ENCODE data around the gene CAMP. TPM values are rescaled to one million over a fixed set of nuclear protein-coding genes. Genes with fewer than 3 reads are reported as not detected.
A peak's percentile ranks its signal among the peaks of the same experiment; 100 is the strongest.

CAMP gene
- total RNA-seq, 4 donors from 2014 or later, result not detected

DNA sequence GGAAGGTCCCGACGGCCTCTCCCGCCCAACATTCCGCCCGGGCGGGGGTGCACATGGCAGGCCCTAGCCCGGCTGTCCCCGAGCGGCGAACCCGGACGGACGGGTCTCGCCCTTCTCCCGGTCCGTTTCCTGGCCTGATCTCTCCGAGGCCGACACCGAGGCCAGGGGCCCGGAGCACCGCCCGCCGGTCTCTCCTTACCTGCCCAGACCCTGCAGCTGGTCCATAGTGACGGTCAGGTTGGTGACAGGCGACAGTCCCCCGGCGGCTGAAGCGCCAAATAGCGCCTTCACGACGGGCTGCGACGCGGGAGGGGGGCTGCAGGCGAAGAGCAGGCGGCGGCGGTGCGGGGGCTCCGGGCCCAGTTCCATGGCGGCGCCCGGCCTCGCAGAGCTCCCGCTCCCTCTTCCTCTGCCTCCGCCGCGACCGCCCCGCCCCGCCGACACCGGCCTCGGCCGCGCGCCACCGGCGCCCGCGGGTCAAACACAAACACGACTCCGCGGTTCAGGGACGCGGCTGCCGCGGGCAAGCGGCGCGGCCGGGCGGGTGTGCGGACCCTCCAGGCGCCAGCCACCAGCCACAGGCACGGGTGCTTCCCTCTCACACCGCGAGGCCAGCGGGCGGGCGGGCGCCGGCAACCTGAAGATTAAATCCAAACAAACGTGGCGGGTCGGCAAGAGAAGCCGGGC lies 35.6 kb upstream of the CAMP start:
- Histone ChIP-seq H3K27ac (peak overlapping the region; percentile 63 to 88 (median 84)), H3K4me3 (peak overlapping the region; percentile 56 to 83 (median 70)), H3K36me3 (no peaks in the 10 kb centered on the region), H3K27me3 (no peaks in the 10 kb centered on the region), H3K4me1 (peaks cover 0 to 26% (median 16%) of the 10 kb centered on the region in 4 donors), H3K9me3 (no peaks in the 10 kb centered on the region)
- in situ Hi-C loops (cut with MboI; ENCODE audit: low pct_ligation_motif_present in 1 of 4, low pct_unique_long_range_greater_than_20kb in 1 of 4, low sequenced_read_pairs in 3 of 4) (no loop called here), intact Hi-C loops (cut with DNase I; ENCODE audit: low total_unique reads) (no loop called here)
- peak; percentile 46 for DNase-seq
- TF ChIP-seq EP300 (IDR thresholded peaks at IDR 0.05; ENCODE audit: low read depth) (no peak), POLR2AphosphoS5 (IDR thresholded peaks at IDR 0.05) (no peak), POLR2A (IDR thresholded peaks at IDR 0.05) (no peak)
- TF ChIP-seq, protein P1, sequence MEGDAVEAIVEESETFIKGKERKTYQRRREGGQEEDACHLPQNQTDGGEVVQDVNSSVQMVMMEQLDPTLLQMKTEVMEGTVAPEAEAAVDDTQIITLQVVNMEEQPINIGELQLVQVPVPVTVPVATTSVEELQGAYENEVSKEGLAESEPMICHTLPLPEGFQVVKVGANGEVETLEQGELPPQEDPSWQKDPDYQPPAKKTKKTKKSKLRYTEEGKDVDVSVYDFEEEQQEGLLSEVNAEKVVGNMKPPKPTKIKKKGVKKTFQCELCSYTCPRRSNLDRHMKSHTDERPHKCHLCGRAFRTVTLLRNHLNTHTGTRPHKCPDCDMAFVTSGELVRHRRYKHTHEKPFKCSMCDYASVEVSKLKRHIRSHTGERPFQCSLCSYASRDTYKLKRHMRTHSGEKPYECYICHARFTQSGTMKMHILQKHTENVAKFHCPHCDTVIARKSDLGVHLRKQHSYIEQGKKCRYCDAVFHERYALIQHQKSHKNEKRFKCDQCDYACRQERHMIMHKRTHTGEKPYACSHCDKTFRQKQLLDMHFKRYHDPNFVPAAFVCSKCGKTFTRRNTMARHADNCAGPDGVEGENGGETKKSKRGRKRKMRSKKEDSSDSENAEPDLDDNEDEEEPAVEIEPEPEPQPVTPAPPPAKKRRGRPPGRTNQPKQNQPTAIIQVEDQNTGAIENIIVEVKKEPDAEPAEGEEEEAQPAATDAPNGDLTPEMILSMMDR (IDR thresholded peaks at IDR 0.05), result no peak
- whole genome bisulfite sequencing, 2 donors (ENCODE audit: low coverage in 1 of 2), result 2% methylated on average over 58 of the region's 87 CpGs; no CpG with 5 or more reads in 1 of the 2 donors

DNA sequence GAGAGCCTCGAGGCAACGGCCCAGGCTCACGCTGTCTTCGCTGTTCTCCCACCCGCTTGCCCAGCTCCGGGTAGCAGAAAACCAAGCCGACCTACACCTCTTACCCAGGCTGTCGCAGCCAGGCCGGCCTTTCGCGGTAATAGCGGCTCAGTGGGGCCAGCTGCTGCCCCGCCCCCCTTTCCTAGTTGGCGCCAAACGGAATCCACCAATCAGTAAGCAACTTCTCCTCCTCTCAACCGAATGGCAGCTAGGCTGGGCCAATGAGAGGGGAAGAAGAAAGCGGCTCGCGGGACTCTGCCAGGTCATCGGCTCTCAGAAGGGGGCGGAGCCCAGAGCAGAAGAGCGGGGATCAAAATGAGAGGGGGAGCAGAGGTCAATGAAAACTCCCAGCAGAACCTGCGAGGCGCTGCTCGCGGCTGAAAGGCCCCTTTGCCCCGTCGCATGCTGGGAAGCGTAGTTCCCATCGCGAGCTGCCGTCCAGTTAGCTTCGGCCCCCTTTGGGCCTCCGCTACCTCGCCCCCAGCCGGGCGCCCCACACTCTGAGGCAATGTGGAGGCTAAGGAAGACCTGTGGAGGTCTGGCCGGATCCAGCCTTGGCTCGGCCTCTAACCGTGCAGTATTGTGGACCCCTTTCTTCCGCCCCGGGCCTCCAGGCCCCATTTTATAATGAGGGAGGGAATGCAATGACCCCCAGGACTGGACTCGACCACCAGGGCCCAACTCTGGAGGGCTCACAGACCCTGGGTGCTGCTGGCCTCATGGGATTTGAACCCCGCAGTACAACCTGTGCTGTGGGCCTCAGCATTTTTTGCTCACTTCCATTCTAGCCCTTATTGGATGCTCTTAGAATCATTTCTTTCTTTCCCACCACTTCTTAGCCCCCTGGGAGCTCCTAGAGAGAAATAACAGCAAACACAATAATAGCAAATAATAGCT lies 34.8 kb upstream of the CAMP start, which contains the start of gene CDC25A:
Gene CDC25A, minus strand, starts transcription at position 152 of the 936 bp plus-strand sequence. CDS start 470 bp downstream, outside the sequence.
- intact Hi-C loops (cut with DNase I; ENCODE audit: low total_unique reads) (no loop called here), in situ Hi-C loops (cut with MboI; ENCODE audit: low pct_ligation_motif_present in 1 of 4, low pct_unique_long_range_greater_than_20kb in 1 of 4, low sequenced_read_pairs in 3 of 4) (no loop called here)
- 0 to 14% methylated on average over 13 to 30 of the region's 44 CpGs for WGBS, 2 donors (ENCODE audit: low coverage in 1 of 2)
- H3K27ac ChIP-seq, result peak within 1 kb of the TSS; percentile 63 to 88 (median 84)
- H3K9me3 ChIP-seq, result no peaks in the 10 kb centered on the region
- no peaks in the 10 kb centered on the region for H3K36me3 ChIP-seq
- peaks cover 0 to 26% (median 16%) of the 10 kb centered on the region in 4 donors for H3K4me1 ChIP-seq
- TF ChIP-seq POLR2AphosphoS5 (IDR thresholded peaks at IDR 0.05), result peak; percentile 22 to 57 (median 42)
- TF ChIP-seq, protein P1 (IDR thresholded peaks at IDR 0.05), result no peak
- H3K27me3 ChIP-seq, result no peaks in the 10 kb centered on the region
- DNase-seq, result peak; percentile 98
- peak within 1 kb of the TSS; percentile 56 to 83 (median 70) for H3K4me3 ChIP-seq

DNA sequence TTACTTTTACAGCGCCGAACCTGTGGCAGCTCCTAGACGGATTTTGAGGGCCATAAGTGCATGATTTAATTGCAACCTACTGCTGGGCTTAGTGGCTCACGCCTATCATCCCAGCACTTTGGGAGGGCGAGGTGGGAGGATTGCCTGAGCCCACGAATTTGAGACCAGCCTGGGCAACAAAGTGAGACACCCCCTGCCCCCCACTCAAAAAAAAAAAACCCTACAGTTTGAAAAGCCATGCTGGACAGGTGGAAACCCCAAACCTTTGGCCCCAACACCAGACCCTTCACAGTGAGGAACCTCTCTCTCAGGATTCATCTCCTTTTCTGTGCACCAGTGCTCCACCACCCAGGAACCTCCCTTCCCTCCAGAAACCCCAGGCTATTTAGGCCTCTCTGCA lies 34.0 kb upstream of the CAMP start:
- Histone ChIP-seq H3K4me1 (peaks cover 0 to 26% (median 17%) of the 10 kb centered on the region in 4 donors), H3K36me3 (no peaks in the 10 kb centered on the region), H3K4me3 (no peak overlapping the region), H3K27me3 (no peaks in the 10 kb centered on the region), H3K27ac (no peak overlapping the region), H3K9me3 (no peaks in the 10 kb centered on the region)
- no peak for DNase-seq
- TF ChIP-seq POLR2A (IDR thresholded peaks at IDR 0.05) (no peak), POLR2AphosphoS5 (IDR thresholded peaks at IDR 0.05) (no peak), EP300 (IDR thresholded peaks at IDR 0.05; ENCODE audit: low read depth) (no peak)
- TF ChIP-seq, protein P1 (IDR thresholded peaks at IDR 0.05), result no peak
- intact Hi-C loops (cut with DNase I; ENCODE audit: low total_unique reads) (no loop called here), in situ Hi-C loops (cut with MboI; ENCODE audit: low pct_ligation_motif_present in 1 of 4, low pct_unique_long_range_greater_than_20kb in 1 of 4, low sequenced_read_pairs in 3 of 4) (no loop called here)
- WGBS, 2 donors (ENCODE audit: low coverage in 1 of 2), result 73 to 78% methylated on average over 3 to 6 of the region's 6 CpGs

DNA sequence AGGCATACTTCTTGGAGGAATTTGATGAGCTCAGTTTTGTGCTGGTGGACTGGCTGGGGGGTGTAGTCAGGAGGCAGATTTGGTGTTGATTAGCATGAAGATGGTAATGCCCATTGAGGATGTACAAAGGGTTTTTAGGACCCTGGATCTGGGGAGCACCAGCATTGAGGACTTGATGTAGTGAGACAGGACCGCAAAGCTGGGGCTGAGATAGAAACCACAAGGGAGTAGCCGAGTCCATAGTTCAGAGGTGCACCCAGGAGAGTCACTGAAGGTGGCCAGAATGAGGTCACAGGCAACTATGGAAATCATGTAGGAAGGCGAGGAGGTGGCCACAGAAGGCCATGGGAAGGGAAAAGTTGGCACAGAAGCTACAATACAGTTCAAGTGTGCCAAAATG lies 32.4 kb upstream of the CAMP start:
- intact Hi-C loops (cut with DNase I; ENCODE audit: low total_unique reads), result no loop called here
- H3K4me1 ChIP-seq, result peaks cover 0 to 25% (median 21%) of the 10 kb centered on the region in 4 donors
- no peaks in the 10 kb centered on the region for H3K27me3 ChIP-seq
- WGBS, 2 donors (ENCODE audit: low coverage in 1 of 2), result 74 to 100% methylated on average over 1 to 3 of the region's 3 CpGs
- H3K27ac ChIP-seq, result no peak overlapping the region
- DNase-seq, result no peak
- TF ChIP-seq EP300 (IDR thresholded peaks at IDR 0.05; ENCODE audit: low read depth), result no peak
- TF ChIP-seq, protein P1 (IDR thresholded peaks at IDR 0.05), result no peak
- no peak for TF ChIP-seq POLR2AphosphoS5 (IDR thresholded peaks at IDR 0.05)
- TF ChIP-seq POLR2A (IDR thresholded peaks at IDR 0.05), result no peak
- H3K4me3 ChIP-seq, result no peak overlapping the region
- no peaks in the 10 kb centered on the region for H3K9me3 ChIP-seq
- in situ Hi-C loops (cut with MboI; ENCODE audit: low pct_ligation_motif_present in 1 of 4, low pct_unique_long_range_greater_than_20kb in 1 of 4, low sequenced_read_pairs in 3 of 4), result no loop called here
- no peaks in the 10 kb centered on the region for H3K36me3 ChIP-seq
